GM15510 (cell line): ENCODE measurements around the gene C10orf105.

Experiments used
- POLR2A ChIP-seq: IDR thresholded peaks from 3 replicates; pipeline ENCODE4 v1.6.1; 2011; ENCODE audit warnings: borderline replicate concordance; ENCODE audit not compliant: insufficient read length; ENCODE audit errors: extremely low read depth

C10orf105 gene

GRCh38 chr10:71705582-71705981 lies 14.0 kb downstream of the C10orf105 start:
- no peak for TF ChIP-seq POLR2A

GRCh38 chr10:71704816-71705215 lies 14.8 kb downstream of the C10orf105 start:
- no peak for TF ChIP-seq POLR2A

GRCh38 chr10:71703577-71703976 lies 16.0 kb downstream of the C10orf105 start:
- TF ChIP-seq POLR2A: no peak

GRCh38 chr10:71701496-71702132 lies 18.0 kb downstream of the C10orf105 start:
- TF ChIP-seq POLR2A: no peak

GRCh38 chr10:71700731-71701368 lies 18.7 kb downstream of the C10orf105 start:
- no peak for TF ChIP-seq POLR2A

- no peak for TF ChIP-seq POLR2A
These were observed 20.8 kb downstream of the C10orf105 start for GRCh38 chr10:71698737-71699136.

GRCh38 chr10:71697938-71698709 lies 21.5 kb downstream of the C10orf105 start:
- no peak for TF ChIP-seq POLR2A

- TF ChIP-seq POLR2A: no peak
These were observed 22.8 kb downstream of the C10orf105 start for GRCh38 chr10:71696628-71697326.

- TF ChIP-seq POLR2A: no peak
These were observed 23.8 kb downstream of the C10orf105 start for GRCh38 chr10:71695502-71696476.

GRCh38 chr10:71694567-71694968 lies 25.0 kb downstream of the C10orf105 start:
- TF ChIP-seq POLR2A: no peak

GRCh38 chr10:71694039-71694501 lies 25.5 kb downstream of the C10orf105 start:
- no peak for TF ChIP-seq POLR2A

GRCh38 chr10:71693377-71693776 lies 26.2 kb downstream of the C10orf105 start:
- no peak for TF ChIP-seq POLR2A

GRCh38 chr10:71692598-71693306 lies 26.8 kb downstream of the C10orf105 start:
- TF ChIP-seq POLR2A: no peak
